Frontal cortex (tissue), 4 donors: ENCODE measurements around the gene AS3MT. TPM values are rescaled to one million over a fixed set of nuclear protein-coding genes. Genes with fewer than 3 reads are reported as not detected.
"Not testable (repeated sequence)": the region's sequence is repeated elsewhere in the genome, so short reads cannot be mapped to it uniquely, and the experiment has no call there.

Experiments used
- DNase-seq, 2 donors: peaks; one replicate each; pipeline ENCODE4 v3.0.0; 2012; ENCODE audit warnings: low spot score in 2 of 2
- FAIRE-seq: peaks from 2 replicates; lab custom pipeline; 2012; peaks lifted over from hg19 to GRCh38; lab: Jason Lieb, UNC
- total RNA-seq: library from RNA; depleted of rRNA; stranded (reverse); fragments of >200 nt; gene quantifications from one replicate; pipeline ENCODE4 v1.2.3, GENCODE V29; 2014
- donor health status: control.
- donor health status: control.
- donor health status: control.

The AS3MT gene
- total RNA-seq, 1 donor from 2014 or later = 13.5 TPM

DNA sequence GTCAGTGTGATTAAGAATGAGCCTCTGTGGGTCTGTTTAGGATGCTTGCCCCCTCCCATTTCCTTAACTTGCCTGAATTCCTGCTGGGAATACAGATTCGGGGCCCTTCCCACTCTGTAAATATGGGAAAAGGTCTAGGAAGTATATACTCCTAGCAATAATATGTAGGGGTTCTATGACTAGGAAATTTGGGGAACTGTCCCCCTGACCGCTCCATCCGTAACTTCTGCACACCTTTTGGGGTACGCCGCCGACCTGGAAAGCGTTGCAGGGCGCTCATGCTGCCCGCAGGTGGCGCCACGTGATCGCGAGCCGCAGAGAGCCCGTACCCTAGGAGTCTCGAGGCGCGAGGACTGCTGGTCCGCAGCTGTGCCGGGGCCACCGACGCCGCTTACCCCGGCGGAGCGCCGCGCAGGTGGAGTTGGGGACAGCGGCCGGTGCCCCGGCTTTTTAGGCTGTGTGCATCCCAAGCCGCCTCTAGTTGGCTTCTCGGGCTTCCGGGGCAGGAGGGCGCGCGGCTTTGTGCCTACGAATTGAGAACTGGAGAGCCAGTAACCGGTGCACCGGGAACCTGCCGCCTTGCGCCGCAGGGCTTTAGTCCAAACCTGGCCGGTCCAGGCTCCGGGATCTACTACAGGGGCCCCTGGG is 48.2 kb downstream of the AS3MT start:
- FAIRE-seq = no peak

GRCh38 chr10:102917962-102918816 is 48.9 kb downstream of the AS3MT start, which contains the start of gene CNNM2:
TSS of gene CNNM2 (plus strand) at chr10:102918294. CDS start at chr10:102918481, 187 bp downstream.
- DNase-seq = peak; percentile 94 to 96
- FAIRE-seq = peak; percentile 82

More for the DNA sequence above, 48.2 kb downstream of the AS3MT start:
- DNase-seq = peak; percentile 71 to 75

DNA sequence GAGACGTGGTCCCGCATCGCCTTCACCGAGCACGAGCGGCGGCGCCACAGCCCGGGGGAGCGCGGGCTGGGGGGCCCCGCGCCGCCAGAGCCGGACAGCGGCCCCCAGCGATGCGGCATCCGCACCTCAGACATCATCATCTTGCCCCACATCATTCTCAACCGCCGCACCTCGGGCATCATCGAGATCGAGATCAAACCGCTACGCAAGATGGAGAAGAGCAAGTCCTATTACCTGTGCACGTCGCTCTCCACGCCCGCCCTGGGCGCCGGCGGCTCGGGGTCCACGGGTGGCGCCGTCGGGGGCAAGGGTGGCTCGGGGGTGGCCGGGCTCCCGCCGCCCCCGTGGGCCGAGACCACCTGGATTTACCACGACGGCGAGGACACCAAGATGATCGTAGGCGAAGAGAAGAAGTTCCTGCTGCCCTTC is 49.6 kb downstream of the AS3MT start:
- FAIRE-seq (no peak), DNase-seq (peak in 1 of 2 donors; percentile 31)

DNA sequence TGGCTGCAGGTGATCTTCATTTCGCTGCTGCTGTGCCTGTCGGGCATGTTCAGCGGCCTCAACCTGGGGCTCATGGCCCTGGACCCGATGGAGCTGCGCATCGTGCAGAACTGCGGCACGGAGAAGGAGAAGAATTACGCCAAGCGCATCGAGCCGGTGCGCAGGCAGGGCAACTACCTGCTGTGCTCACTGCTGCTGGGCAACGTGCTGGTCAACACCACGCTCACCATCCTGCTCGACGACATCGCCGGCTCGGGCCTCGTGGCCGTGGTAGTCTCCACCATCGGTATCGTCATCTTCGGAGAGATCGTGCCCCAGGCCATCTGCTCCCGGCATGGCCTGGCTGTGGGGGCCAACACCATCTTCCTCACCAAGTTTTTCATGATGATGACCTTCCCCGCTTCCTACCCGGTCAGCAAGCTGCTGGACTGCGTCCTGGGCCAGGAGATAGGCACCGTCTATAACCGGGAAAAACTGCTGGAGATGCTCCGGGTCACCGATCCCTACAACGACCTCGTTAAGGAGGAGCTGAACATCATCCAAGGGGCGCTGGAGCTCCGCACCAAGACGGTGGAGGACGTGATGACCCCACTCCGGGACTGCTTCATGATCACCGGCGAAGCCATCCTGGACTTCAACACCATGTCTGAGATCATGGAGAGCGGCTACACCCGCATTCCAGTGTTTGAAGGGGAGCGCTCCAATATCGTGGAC is 50.1 kb downstream of the AS3MT start:
- FAIRE-seq (no peak), DNase-seq (no peak)

DNA sequence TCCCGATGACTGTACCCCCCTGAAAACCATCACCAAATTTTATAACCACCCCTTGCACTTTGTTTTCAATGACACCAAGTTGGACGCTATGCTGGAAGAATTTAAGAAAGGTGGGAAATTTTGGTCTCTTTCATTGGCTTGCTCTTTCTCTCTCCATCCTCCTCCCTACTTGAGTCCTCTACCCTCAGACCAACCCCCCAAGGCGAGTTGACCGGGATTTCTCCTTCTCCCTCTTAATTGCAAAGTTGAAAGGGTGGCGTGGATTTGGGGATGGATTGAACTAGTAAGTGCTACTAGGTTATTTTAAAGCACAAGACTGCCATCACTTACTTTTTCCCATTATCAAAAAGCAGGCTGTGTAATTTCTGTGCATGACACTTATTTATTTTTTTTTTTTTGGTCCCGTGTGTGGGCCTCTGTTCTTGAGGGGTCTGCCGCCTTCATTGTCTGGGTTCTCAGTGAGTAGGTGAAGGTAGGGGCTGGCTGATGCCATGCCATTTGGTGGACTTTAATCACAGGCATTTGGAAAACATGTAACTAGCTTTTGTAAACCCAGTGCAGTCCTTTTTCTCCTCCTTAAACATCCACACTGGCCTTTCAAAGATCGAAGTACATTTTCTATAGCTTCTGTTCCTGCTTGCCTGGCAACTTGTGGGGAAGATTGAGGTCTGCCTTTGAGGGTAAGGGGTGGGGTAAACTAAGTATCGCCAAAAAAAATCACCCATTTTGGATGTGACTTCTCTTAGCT is 50.9 kb downstream of the AS3MT start:
- no peak for DNase-seq

DNA sequence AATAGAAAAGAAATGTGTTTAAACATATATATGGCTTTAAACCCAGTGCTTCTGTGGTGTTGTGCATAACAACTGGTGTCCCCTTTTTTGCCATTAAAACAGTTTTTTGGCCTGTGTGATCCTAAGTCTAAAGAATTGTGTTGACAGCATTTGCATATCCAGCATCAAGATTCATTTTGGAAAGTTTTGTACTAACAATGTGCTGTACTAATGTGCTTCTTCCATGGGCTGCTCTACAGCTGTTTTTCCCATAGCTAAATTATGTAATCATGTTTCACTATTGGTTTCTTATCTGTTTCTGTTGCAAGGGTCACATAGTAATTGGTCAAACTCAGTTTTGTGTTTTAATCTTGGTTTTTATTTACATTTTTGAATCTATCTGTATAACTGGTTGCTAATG is 54.3 kb downstream of the AS3MT start:
- DNase-seq (no peak), FAIRE-seq (no peak)

More for the DNA sequence above, 50.9 kb downstream of the AS3MT start:
- no peak for FAIRE-seq

GRCh38 chr10:102926842-102927241 is 57.6 kb downstream of the AS3MT start:
- no peak for DNase-seq
- FAIRE-seq = no peak

- DNase-seq (no peak), FAIRE-seq (no peak)
Measured at GRCh38 chr10:102927311-102928010, 58.2 kb downstream of the AS3MT start.

DNA sequence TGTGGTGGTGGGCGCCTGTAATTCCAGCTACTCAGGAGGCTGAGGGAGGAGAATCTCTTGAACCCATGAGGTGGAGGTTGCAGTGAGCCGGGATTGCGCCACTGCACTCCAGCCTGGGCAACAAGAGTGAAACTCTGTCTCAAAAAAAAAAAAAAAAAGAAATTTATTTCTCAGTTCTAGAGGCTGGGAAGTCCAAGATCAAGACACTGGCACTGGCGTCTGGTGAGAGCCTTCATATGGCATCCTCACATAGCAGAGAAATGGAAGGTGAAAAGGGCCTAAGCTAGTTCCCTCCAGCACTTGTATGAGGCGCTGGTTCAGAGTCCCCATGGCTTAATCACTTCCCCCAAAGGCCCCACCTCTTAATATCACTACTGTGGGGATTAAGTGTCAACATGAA is 59.2 kb downstream of the AS3MT start:
- FAIRE-seq, DNase-seq: not testable (repeated sequence)

- FAIRE-seq (no peak), DNase-seq (no peak)
Measured at GRCh38 chr10:102930720-102931119, 61.5 kb downstream of the AS3MT start.

DNA sequence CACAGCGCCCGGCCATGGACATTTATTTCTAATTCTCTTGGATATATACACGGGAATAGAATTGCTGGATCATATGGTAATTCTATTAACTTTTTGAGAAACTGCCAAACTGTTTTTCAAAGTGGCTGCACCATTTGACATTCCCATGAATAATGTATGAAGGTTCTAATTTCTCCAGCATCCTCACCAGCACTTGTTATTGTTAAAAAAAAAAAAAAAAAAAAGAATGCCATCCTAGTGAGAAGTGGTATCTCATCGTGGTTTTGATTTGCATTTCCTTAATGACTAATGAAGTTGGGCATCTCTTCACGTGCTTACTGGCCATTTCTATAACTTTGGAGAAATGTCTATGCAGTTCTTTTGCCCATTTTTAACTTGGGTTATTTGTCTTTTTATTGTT is 62.4 kb downstream of the AS3MT start:
- DNase-seq (no peak), FAIRE-seq (no peak)

DNA sequence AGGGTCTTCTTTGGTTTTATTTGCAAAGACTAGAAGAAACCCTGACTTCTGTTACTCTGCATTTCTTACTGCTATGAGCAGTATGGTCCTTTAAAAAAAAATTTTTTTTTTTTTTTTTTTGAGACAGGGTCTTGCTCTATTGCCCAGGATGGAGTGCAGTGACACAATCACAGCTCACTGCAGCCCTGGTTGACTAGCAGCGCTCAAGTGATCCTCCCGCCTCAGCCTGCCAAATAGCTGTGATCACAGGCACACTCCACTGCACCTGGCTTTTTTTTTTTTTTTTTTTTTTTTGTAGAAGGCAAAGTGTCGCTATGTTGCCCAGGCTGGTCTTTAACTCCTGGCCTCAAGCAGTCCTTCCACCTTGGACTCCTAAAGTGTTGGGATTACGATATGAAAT is 66.2 kb downstream of the AS3MT start:
- DNase-seq (no peak), FAIRE-seq (no peak)

DNA sequence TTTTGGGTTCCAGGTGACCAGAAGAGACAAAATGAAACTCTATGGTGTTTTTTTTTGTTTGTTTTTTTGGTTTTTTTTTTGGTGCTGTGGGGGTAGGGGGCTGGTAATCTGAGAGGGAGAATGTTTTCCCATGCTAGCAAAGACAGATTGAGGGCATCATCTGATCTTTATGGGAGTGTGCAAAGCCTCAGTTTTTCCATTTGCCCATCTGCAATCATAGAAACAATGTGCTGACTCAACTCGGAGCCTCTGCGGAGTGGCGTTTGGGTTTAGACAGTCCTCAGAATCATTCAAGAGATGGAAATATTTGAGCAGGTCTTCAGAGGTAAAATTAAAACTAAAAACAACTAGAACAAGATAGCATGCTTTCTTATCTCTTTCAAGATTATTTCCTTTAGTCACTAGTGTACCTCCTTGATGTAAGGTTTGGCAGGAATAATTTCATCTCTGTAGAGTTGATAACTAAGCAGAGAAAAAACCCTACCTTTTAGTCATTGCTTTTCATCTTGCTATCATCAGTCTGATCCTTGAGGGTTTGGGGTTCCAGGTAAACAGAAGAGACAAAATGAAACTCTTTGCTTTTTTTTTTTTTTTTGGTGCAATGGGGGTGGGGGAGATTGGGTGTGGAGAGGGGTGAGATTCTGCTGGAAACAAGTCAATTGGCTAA is 66.8 kb downstream of the AS3MT start:
- DNase-seq (no peak), FAIRE-seq (no peak)

- FAIRE-seq (no peak), DNase-seq (no peak)
Measured at GRCh38 chr10:102941401-102941800, 72.1 kb downstream of the AS3MT start.

DNA sequence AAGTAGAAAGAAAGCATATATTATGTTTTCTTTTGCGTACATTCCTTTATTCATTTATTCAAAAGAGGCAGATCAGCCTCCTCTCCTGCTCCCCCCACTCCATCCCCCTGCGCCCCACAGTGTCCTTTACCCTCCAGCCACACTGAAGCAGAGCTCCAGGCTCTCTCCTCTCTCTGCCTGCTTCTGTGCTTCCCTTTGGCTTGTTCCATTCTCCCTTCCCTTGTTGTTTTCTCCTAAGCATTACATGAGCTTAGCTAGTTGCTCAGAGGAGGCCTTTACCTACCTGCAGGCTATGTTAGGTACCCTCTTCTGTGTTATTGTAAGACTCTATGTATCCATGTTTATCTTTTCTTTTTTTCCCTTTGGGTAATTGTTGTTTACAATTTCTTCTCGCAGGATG is 76.2 kb downstream of the AS3MT start:
- DNase-seq = no peak
- no peak for FAIRE-seq

GRCh38 chr10:102945962-102946361 is 76.7 kb downstream of the AS3MT start:
- DNase-seq (no peak), FAIRE-seq (no peak)

DNA sequence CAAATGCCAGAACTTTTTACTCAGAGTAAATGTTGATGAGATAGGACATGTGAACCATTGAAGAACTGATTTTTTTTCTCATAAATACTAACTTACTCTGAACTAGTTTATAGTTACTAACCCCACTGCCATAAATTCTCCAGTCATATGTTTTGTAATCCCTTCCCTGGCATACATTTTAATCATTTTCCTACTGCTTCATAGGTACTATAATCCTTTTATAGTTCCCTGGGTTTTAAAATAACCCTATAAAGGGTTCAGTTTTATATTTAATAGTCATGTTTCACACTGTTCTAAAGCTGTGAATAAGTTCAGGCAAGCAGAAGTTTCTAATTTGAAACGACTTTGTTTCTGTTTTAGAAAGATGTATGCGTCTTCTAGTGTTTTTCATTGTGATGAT is 77.7 kb downstream of the AS3MT start:
- FAIRE-seq (no peak), DNase-seq (no peak)

DNA sequence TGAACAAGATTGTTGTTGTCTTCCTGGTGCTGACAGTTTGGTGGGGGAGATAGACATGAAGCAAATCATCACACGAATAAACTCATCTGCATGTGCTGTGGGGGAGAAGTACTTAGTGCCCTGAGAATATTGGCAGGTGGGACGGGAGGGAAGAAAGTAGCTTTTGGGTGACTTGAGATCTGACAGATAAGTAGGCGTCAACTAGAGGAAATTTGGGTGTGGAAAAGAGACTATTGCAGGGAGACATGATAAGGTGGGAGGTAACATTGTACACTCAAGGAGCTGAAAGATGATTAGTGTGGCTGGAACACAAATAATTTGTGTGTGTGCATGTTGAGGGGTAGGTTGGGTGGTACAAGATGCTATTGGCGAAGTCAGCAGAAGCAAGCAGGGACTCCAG is 78.9 kb downstream of the AS3MT start:
- FAIRE-seq (no peak), DNase-seq (no peak)

GRCh38 chr10:102948786-102949185 is 79.5 kb downstream of the AS3MT start:
- no peak for DNase-seq

More at GRCh38 chr10:102948786-102949185, 79.5 kb downstream of the AS3MT start:
- no peak for FAIRE-seq
